Hematopoietic multipotent progenitor cell (in vitro differentiated cells): ENCODE measurements around the gene CHST8. TPM values are rescaled to one million over a fixed set of nuclear protein-coding genes. Genes with fewer than 3 reads are reported as not detected.

ENCODE experiments used
- DNase-seq, 3 donors: peaks; one replicate each; pipeline ENCODE4 v3.0.0-alpha.2; 2011 to 2015; ENCODE audit warnings: low read depth in 2 of 3, low spot score in 2 of 3
- total RNA-seq: library from RNA; depleted of rRNA; stranded (reverse); fragments of >200 nt; gene quantifications from one replicate; pipeline ENCODE4 v1.2.3, GENCODE V29; 2012

CHST8 gene
- total RNA-seq, 1 donor = not detected

DNA sequence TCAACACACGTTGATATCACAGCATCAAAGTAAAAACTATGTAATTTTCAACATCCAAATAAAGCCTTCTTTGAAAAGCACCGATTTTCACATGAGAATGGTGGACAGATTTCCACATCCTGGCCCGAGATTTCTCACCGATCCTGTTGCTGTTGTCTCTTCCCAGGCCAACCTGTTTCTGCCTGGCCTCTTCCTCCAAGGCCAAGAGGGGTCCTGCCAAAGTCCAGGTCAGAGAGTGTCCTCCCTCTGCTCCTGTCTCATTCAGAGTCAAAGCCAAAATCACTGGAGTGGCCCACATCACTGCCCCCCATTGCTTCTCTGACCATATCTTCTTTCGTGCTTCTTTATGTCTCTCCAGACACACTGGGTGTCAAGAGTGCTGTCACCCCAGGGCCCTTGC is 49.5 kb downstream of the CHST8 start:
- DNase-seq = no peak

DNA sequence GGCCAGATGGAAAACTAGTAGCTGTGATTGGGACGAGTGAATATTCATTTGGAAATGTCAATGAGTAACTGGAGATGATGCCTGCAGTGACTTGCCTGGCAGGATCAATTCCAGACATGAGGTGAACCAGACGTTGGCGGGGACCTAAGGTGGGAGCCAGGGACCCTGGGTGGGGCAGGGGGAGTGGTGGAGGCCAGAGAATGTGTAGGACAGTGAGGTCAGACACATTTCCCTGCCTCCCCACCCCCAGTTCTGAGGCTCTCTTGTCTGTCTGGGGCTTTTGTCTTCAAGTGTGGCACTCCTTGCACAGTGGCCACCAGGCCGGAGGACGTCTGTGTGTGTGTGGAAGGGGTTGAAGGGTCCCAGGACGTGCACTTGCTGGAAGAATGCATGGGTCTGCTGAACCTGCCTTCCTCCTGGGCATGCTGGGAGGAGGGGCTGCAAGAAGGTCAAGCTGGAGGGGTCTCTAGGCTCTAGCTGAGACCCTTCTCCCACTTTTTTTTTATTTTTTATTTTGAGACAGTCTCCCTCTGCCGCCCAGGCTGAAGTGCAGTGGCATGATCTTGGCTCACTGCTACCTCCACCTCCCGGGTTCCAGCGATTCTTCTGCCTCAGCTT is 51.6 kb downstream of the CHST8 start:
- DNase-seq = no peak

DNA sequence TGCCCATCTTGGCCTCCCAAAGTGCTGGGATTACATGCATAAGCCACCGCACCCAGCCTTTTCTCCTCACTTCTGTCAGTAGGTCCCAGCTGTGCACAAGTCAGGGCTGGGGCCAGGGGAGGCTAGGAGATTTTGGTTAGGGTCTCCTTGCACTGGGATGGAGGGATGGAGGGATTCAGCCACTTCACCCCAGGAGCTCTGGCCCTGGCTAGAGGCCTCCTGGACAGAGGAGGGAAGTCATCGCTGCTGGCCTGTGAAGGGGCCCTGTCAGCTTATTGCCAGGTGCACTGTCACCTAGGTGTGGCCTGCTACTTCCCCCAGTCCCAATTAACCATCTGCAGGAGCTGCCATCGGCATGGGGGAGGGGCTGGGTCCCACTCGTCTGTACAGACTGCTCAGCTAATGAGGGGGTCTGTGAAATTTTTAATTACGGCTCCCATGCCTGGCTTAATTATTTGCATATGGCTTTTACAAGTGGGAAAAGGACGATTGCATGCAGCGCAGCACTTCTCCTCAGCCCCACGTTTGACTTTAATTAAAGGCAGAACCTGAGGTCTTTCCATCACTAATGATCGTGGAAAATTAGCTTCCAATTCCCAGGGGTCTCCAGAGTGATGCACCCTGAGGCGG is 52.4 kb downstream of the CHST8 start:
- DNase-seq = no peak

DNA sequence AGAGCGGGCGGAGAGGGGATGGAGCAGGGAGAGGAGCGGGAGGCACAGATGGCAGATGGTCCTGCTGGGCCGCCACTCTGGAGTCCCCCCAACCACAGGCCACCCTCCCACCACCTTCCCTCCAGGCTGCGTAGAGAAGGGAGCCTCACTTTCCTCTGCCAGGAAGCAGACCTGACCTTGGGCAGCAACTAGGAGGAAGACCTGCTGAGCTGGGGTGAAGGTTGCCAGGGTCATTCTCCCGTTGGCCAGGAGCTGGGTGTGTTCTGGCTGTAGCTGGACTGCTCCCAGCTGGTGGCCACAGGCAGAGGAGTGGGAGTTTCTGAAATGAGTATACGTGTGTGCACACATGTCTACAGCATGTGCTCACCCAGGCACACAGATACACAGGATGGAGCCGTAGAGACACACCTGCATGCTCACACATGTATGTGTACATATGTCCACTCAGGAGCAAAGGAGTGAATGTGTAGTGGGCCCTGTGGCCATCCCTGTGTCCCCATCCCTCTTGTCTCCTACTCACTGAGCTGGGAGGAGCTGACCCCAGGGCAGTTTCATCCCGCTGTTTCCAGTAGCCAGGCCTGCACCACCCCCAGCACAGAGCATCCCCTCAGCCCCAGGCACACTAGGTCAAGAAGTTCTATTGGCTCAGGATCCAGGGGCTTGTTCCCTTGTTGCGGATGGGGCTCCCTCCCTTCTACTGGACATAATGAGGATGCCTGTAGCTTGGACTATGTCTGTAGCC is 53.0 kb downstream of the CHST8 start:
- DNase-seq = no peak

DNA sequence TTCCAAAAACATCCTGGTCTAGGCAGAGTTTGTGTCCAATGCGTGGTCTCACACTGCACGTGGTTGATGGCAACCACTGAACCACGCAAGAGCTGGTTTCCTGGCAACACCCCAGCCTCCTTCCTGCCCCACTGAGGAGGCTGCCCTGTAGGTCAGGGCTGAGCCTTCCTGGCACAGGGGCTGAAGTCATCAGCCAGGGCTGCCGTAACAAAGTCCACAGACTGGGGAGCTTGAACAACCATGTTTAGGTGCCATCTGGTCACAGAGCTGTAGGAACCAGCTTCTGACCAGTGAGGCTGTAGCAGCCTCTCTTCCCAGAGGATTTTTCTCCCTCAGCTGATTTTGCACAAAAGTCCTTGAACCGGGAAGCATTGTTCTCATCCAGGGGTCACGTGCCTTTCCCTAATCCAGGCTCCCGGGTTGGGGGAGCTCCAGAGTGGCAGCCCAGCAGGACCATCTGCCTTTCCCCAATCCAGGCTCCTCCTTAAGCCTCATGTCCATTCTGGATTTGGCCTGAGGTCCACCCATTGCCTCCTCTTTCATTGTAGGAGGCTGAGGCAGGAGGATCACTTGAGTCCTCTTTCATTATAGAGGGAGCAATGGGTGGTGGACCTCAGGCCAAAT is 53.9 kb downstream of the CHST8 start:
- DNase-seq = no peak

DNA sequence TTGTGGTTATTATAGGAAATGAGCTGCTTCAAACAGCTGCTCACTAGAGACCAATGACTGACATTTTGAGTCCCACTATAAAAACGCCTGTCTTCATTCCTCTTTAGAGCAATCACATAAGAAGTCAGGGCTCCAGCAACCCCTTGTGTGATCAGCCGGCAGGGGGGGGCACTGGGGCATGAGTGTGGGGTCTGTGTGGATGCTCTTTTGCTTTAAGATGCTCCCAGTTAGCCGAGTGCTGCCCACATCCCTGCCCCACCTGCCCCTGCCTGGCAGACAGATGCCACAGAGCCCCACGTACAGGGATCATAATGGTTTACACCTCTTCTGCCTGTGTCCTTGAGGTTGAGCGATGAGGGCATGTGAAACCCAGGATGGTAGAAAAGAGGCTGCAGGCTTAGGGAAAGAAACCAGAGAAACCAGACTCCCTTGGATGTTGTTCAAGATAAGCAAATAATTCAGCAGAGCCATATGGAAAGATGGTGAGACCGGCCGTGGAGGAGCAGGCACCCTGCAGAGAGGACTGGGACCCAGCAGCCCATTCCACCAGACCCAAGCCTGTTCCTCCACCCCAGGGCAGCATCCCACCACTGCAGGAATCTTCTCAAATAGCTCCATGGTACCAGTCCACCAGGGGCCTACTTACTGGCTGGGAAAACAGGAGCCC is 55.4 kb downstream of the CHST8 start:
- DNase-seq = no peak

DNA sequence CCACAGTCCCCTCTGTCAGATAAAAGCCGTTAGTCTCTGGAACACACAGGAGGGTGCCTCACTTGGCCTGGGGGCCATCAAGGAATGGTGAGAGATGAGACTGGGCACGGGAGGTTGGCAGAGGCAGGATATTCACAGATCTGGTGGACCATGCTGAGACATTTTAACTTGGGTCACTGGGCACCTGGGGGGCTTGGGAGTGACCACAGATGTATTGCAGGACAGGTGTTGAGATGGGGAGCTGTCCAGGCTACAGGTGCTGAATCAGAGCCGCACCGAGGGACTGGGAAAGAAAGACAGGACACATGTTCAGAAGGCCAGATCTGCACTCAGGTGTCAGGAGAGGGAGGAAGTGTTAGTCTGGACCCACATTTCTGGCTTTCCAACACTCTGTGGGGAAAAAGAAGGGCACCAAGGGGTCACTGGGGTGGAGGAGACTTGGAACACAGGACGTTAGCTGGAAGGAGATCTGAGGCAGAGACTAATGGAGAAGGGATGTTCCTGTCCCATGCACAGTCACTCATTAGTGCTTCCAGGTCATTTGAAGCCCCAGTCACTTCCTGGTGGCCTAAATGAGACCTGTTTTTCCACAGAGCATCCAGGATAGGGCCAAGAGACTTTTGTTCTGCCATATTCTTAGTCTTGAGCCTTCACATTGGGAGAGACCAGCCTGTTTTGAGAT is 56.1 kb downstream of the CHST8 start:
- DNase-seq = peak in 1 of 3 donors; percentile 2

DNA sequence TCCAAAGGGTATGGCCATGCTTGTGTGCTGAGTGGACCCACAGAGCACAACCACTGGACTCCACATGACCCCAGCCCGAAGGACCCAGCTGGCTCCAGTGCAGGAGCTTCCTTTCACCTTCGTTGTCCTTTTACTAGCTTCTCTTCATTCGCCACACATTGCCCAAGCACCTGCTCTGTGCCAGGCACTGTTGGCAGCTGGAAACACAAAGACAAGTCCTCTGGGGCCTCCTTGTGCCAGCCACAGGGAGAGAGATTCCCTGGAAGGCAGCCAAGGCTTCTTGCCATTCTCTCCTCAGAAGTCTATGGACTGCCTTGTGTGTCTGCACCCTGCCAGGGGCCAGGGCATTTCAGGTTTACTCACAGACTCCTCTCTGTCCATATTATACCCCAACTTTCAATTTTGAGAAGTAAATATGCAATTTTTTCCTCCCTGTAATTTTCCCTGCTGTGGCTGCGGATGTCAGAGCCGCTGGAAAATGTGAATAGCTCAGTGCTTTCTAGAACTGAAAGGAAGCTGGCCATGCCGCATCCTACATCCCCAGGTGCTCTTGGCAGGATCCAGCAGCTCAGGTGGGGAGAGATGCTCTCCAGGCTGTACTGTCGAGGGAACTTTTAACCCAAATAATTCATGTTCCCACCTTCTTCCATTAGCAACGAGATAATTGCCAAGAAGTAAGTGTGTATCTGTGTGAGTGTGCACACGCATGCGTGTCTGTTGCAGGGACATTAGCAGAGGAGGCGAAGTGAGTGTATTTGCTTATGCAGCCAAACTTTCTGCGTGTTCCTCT is 57.2 kb downstream of the CHST8 start:
- no peak for DNase-seq

DNA sequence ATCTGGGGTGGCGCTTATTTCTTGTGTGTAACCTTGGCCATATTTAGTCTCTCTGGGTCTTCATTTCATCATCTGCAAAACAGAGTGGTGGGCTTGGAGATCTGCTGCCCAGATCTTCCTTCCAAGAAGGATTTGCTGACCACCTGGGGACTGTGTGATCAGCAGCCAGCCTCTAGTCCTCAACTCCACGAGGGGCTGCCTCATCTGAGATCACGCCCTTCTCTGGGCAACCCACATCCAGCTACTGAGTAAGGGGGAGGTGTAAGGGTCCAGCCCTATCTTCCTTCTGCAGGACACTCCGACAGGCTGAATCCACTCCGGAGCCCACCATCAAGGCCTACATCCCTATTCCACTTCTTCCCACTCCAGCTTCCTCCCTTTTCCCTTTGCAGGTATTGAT is 57.9 kb downstream of the CHST8 start:
- DNase-seq = no peak

DNA sequence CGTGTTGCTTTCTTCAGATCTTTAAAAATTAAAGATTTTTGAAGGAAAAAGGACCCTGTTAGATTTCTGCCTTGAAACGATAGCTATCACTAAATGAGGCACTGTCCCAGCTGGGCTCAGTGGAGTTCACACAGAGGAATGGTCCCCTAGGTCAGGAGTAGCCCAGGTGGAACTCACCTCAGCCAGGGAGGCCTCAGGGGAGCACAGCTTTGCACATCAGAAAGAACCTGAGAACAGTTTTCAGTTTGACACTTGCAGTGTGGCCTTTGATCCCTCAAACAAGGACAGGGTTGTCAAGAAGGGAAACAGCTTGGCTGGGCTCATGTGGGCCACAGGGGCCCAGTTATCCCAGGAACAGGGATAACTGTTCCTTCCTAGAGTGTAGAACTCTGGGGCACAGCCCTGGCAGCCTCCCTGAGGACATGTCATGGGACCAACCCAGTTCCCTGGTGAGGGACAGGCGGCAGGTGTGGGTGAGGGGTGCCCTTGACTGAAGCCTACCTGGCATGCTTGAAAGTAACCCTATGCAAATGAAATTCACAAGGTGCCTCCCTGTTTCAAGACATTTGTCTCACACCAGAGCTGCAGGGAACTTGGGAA is 59.4 kb downstream of the CHST8 start:
- DNase-seq = no peak

DNA sequence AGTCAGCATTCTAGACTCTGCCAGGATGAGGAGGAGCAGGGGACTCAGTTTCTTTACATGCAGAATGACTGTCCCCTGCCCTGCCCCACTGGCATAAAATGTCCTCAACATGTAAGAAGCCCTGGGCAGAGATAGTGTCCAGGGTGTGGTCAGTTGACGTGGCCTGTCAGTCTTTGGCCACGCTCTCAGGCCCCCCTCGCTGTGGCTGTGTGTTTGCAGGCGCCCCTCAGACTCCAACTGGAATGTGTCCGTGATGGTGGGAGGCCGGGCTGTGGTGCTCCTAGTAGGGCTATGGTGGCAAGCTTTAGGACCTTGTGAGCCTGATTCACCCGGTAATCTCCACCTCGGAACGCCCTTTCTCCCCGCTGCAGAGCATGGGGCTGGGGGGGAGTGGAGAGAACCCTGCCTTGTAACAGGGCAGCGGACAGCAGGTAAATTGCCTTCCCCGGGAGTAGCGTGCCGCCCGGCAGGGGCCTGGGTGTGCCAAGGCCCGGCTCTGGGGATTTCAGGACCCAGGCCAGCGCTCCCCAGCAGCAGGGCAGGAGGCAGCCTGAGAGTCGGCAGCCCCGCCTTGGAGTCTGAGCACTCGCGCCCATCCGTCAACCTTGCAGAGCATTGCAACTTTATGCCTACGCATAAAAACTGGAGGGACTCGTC is 62.3 kb downstream of the CHST8 start:
- peak in 2 of 3 donors; percentile 30 to 47 for DNase-seq

DNA sequence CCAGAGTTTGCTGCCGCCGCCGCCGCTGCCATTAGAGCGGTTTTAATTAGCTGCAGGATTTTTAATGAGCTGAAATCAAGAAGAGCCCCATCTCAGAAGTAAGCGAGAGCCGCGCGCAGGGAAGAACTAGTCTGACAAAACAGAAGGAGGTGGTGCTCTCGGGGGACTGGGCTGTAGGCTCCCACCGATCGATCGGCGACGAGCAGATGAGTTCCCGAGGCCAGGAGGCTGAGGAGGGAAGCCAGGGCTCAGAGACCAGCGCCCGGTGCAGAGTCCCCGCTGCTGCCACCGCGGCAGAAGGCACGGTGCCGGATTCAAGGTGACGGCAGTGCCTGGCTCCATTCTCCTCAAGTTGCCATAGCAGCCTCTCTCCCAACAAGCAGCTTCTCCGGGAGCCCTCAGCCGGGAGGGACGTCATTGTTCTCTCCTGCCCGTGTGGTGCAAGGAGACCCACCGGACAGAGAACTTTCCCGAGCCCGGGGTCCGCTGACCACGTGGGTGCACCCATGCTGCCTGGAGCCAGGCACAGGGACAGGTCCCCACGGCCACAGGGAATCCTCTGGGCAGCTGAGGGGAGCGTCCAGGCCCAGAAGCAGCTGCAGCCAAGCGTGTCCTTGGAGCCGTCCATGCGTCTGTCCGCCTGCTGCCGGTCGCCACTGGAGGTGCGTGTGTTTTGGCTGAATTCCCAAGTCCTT is 62.9 kb downstream of the CHST8 start:
- no peak for DNase-seq

DNA sequence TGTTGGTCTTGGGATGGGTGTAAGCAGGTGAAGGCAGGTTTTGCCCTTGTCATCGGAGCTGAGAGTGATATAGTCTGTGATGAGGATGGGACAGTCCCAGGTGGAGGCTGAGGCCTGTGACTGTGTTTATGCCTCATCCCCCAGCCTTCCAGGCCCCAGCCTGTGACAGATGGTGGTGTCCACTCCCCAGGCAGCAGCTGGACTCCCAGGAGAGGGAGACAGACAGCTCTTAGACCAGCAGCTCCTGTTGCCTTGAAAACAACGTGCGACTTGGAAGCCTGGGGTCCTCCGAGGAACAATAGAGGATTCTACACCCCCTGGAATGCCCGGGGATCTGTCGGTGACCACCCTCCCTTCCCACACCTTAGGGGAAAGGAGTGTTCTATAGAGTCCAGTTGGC is 63.8 kb downstream of the CHST8 start:
- DNase-seq = no peak

DNA sequence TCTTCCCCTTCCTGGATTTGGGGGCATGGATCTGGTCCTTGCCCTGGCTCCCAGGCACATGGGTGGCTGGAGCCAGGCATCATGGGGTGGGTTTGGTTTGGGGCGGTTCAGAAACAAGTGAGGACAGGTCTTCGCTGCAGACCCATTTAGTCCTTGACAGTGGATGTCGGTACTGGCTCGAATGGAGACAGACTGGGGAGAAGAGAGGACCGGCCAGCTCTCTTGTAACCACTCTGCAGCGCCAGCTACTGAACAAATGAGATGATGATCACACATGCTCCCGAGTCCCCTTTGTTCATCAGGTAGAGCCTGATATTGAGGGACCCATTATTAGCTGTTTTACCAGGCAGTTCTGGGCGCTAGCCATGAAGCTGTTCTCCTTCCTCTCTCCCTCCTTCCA is 64.5 kb downstream of the CHST8 start:
- no peak for DNase-seq

DNA sequence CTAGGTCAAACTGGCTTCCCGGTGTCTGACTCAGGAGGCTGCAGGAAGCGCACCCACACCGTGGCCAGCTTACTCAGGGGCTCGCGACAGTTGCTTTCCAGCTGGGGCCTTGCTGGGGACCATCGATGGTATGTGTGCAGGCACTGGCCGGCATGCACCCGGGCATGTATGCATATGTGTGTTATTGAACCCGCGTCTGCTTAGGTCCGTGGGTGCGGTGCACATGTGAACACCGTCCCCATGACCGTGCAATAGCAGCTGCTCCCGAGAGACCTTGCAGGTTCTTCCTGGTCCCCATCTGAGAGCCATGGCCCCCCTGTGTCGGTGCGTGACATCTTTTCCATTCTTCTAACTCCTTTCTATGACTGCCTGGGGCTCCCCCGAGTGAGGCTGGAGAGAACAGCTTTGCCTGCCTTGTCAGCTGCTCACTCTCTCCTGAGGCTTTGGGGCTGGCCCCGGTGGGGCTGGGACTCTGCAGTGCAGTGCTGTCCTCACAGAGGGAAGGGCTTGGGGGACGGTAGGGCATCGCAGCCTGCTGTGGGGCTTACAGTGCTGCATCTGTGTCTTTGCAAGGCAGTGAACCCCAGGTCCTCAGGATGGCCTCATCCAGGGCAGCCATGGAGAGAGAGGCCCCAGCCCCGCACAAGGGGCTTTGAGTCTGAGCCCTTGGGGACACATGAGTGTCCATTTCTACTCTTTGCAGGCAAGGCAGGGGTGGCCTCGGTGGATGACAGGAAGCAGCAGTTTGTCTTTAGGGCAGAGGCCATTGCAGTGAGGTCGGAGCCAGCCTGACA is 65.1 kb downstream of the CHST8 start:
- DNase-seq = no peak

DNA sequence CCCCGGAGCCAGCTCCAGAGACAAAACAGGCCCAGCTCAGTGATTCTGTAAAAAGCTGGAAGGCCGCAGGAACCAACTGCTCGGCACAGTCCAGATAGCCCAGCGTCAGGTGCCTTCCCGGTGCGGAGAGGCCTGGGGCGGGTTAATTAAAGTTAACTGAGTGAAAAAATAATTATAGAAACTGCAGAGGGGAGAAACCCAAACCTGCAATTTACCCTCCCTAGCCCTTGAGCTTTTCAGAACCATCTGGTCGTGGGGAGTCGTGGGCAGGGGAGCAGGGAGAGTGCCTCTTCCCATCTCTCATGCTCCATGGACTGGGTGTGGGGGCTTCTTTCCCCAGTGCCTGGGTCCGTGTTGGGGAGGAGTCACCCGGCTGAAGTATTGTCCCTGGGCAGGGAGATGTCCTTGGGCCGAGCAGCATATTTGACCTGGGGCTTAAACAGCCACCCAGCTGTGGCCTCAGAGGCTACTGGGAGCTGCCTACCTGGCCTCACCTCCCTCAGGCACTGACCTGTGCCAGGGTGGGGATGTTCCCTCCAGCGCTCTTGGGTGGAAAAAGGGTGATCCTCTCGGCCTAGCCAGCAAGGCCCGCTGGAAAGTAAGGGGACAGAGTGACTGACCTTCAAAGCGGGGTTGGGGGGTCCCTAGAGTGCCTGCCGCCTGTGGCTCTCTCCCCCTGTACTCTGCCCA is 65.9 kb downstream of the CHST8 start:
- no peak for DNase-seq
